ENCODE results near the gene TBX5.

The TBX5 gene

DNA sequence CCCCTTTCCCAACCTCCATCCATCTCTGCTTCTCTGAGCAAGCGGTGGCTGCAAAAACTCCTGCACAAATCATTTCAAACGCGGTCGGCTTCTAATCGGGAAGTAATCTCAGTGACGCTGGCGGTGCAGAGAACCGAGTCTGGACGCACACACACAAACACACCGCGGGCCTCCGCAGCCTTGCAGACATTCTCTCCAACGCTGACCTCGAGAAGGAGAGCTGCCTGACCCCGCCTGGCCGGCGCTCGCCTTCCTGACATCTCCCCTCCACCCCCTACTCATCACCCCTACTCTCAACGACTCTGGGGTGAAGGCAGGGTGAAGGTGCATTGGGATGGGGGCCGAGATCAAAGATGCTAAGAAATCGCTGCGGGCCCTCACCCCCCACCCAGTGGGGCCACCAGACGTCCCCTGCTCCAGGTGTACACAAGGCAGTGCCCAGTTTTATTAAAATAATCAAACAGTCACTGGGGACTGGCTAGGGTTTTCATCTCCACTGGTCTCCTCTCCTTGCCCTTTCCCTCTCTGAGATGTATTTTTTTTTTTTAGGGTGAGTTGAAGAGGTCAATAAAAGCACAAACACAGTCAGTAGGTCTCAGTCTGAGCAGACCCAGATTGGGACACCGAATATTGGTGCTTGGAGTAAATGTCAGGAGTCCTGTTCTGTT lies 506 bp upstream of the TBX5 start:
- no peak for DNase-seq (ENCODE audit: low read depth in 3 of 3)

DNA sequence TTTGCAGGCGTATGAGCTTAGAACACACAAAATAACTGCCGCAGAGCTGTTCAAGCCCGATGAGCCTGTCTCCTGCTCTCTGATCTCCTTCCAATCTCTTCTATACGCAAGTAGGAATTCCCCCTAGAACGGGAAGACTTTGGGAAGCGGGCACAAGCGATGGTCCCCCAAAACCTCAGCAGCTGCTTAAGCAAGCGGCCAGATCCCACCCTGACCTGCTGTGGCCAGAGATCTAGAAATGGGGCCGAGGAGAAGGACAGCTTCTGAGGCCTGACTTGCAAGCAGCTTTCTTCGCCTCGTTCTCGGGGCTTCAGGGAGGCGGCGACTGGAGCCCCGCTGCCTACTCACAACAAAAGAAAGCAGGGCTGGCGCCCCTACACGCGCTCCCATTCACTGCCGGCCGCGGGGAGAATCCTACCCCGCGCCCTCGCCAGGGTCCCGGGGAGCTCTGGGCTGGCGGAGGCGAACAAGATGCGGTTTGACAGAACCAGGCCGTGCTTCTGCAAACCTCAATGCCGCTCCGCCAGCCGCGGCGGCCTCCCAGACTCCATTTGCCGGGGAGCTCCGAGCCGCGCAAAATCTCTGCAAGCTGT lies 922 bp downstream of the TBX5 start:
- no peak for DNase-seq (ENCODE audit: low read depth in 3 of 3)

DNA sequence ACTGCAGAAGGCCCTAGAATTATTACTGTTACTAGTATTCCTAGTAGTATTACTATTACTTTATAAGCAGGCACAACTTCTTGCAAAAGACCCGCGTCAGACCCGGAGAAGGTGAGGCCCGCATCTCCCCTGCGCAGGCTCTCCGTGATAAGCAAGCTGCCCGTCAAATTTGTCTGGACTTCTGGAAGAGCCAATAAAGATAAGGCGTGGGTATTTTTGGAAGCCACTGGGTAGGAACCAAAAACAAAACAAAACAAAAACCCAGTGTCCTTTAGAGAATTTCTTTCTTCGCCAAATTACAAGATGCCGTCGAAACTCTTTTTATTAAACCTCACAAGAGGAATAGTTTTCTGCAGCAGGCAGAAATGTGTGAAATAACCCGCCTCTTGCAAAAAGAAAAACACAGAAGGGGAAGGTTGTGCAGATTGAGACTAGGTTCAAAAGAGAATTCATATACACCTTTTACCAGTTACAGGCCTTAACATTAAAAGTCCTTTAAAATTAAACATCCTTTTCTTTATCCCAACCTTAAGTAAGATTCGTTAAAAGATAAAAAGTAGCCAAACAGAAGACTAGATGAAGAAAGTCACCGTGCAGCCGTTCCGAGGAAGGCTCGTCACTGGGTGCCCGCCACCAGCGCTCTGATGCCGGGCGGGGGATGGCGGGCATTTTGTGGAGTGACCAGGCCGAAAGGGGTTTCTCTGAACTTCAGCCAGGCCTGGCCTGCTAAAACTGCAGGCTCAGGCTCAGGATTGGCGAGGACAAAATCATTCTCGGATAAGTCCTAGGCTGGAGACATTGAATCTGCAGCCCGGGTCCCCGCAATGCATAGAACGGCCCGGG lies 1.6 kb downstream of the TBX5 start:
- no peak for DNase-seq (ENCODE audit: low read depth in 3 of 3)

GRCh38 chr12:114403690-114404066 lies 2.3 kb downstream of the TBX5 start:
- no peak for DNase-seq (ENCODE audit: low read depth in 3 of 3)

- DNase-seq (ENCODE audit: low read depth in 3 of 3): no peak
Observed at GRCh38 chr12:114403011-114403689, 2.8 kb downstream of the TBX5 start.

GRCh38 chr12:114402084-114402717 lies 3.7 kb downstream of the TBX5 start:
- no peak for DNase-seq (ENCODE audit: low read depth in 3 of 3)

DNA sequence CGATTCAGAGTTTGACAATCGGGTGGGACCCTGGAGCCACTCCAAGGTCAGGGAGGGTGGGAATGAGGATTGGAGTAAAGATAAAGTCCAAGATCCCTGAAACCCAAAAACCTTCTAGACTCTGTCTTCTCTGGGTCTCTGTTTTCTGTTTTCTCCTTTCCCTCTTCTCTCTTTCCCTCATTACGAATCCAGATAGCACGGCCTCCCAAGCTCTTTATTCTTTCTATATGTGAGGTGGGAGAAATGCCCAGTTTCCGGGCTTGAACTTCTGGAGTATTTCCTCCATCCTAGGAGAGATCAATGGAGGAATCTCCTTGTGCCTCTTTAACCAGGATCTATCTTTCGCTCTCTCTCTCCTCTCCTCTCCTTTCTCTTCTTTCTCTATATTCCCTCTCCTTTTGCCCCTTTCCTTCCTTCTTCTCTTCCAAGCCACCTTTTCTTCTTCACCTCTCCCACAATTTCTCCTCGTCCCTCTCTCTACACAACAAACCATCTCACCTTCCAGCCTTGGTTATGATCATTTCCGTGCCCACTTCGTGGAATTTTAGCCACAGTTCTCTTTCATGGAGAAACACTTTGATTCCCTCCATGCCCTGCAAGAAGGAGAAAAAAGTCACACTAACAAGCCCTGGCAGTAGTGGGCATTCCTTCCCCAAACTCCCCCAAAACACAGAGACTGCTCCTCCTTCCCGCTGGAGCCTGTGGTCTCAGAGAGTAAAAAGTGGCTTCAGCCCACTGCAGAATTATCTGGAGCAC lies 4.4 kb downstream of the TBX5 start:
- no peak for DNase-seq (ENCODE audit: low read depth in 3 of 3)

GRCh38 chr12:114400925-114401324 lies 5.0 kb downstream of the TBX5 start:
- DNase-seq (ENCODE audit: low read depth in 3 of 3): no peak

DNA sequence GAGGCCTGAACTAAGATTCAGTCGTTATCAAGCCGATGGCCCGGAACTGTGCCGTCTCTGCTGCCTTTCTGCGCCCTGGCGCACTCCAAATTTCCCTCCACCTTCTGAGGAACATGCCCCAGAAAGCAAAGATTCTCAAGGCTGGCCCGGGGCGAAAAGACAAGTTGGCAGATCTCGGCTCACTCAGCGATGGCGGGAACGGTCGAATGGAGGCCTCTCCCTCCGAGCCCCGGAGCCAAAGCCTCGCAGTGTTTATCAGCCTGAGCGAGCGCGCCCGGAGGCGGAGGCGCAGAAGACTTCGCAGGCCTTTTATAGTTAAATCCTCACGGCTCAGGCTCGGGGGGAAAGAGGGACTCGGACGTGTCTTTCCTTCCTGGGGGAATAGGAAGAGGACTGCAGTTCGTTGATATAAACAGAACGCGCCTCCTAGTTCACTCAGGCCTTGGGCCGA lies 5.6 kb downstream of the TBX5 start:
- DNase-seq (ENCODE audit: low read depth in 3 of 3): no peak

DNA sequence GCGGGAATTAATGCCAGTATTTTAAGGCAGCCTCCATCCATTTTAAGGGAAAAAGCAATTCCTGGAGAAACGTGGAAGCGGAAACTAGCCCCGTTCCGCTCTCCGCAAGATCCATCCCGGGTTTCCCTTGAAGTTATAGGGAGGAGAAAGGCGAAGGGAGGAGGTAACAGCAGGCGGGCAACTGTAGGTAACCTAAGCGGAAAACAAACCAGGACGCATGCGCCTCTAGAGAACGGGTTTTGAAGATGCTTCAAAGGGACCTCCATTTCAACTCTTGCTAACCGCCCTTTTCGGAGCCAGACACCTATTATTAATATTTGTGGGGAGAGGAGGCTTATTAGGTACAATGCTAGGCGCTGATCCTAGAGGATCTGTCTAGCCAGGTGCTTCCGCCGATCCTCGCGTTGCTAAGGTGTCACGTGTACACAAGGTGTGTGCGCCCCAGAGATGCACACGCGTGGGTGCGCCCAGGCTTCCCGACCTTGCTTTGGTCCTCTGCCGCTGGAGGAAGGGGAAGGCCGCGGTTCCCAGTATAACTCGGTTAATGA lies 6.2 kb downstream of the TBX5 start:
- DNase-seq (ENCODE audit: low read depth in 3 of 3): no peak

GRCh38 chr12:114397978-114398881 lies 7.7 kb downstream of the TBX5 start:
- DNase-seq (ENCODE audit: low read depth in 3 of 3): no peak

DNA sequence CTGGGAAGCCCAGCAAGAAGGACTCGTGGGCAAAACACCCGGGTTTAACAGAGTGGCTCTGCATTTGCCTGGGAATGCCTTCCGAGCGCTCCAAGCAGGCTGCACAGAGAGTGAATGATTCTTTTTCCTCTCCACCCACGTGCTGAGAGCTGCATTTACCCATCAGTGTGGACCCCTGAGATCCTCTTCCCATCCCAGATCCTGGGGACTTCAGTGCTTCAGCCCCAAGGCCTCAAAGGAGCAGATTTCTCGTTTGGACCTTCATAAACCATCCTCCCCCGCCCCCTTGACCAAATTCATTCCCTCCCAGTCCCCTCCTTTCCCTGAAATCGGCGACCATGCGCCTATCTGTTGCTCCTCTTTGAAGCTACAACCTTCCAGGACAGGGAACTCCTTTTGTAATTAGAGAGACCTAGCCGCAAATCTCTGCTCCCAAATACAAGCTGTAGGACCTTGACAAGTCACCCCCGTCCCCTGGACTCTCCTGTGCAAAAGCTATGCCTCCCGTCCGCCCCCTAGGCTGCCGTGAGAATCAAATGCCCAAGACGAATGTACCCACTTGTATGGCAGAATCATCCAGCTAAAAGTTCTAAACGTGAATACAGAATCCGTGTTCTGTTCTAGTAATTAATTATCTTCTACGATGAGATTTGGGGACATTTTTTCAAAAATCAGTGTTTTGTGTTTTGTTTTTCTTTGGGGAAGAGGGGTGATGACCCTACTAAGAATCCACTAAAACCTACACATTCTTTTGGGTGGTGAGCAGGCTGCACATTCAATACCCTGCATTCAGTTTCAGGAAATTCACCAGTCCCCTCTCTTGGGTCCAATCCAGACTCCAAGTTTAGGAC lies 8.8 kb downstream of the TBX5 start:
- DNase-seq (ENCODE audit: low read depth in 3 of 3): no peak

DNA sequence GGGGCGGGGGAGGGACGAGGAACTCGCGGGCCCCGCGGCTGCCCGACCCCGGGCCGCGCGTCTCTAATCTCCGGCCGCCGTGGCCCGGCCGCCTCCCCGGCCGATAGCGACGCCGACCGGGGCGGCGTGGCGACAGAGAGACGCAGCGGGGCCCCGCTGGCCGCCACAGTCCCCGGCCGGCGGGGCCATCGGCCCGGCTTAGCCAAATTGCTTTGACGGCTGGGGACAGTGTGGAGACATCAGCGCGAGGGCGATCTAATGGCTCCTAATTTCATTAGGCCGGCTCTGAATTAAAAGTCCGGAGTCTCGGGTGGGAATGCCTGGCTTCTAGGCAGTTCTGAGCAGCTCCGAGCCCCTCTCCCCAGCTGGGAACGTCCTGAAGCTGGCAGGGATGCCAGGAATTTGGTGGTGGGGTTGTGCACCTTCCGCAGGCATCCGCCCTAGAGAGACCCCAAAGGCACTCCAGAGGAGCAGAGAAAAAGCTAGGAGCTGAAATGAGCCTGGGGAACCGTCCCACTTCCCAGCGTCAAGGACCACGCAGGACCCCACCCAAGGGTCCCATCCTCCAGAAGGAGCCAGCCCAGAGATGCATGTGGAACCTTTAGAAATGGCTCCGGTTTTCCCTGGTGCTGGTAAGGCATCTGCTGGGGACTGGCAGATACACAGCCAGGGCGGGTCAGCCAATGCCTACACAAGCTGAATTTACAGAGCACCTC lies 9.6 kb downstream of the TBX5 start:
- no peak for DNase-seq (ENCODE audit: low read depth in 3 of 3)

- no peak for DNase-seq (ENCODE audit: low read depth in 3 of 3)
Observed at GRCh38 chr12:114395755-114396152, 10.2 kb downstream of the TBX5 start.

DNA sequence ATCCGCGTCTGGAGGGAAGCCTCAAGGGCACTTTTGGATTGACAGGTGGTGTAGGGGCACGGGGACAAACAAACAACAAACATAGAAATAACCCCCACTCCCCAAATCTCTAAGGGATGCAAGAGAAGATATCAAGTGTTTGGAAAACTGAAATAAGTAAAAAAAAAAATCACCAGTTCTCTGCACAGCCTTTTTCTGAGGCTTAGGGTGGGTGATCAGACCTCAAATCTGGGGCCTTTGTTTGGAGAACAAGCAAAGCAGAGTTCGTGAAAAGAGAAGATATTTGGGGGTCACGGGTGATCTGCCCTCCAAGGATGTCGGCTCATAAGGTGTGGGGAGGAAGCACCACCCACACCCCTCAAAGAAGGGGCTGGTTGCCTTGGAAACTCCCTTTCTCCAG lies 10.7 kb downstream of the TBX5 start:
- DNase-seq (ENCODE audit: low read depth in 3 of 3): no peak

GRCh38 chr12:114393569-114393968 lies 12.4 kb downstream of the TBX5 start:
- DNase-seq (ENCODE audit: low read depth in 3 of 3): no peak

DNA sequence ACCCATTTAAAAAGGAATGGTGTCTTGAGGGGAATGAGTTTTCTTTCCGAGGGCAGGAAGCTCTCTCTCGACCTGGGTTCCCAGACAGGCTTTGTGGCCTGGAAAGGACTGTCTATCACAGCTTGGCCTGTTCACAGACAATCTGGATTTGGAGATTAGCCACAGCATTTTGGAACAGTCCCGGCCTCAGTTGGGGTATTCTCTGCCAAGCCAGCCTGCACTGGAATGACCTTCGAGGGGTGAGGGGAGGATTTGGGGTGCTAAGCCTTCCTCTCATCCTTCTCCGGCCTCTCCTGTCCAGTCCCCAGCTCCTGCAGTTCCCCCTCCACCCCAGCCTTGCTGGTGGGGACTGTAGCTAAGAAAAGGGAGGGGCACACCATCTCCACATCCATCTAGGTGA lies 13.0 kb downstream of the TBX5 start:
- no peak for DNase-seq (ENCODE audit: low read depth in 3 of 3)

- DNase-seq (ENCODE audit: low read depth in 3 of 3): no peak
Observed at GRCh38 chr12:114391088-114391487, 14.9 kb downstream of the TBX5 start.

All from stimulated activated CD4-positive, alpha-beta T cell treated with anti-CD3 and anti-CD28 coated beads, TNF-alpha, amount 100 ng/mL, for 48 hours (primary cell).